BLaER1 treated with 17β-estradiol and CSF1 and Interleukin-3, amounts not matched to agents 10 nM and 100 nM (cell line): ENCODE results near the gene USP6.
"Not testable (repeated sequence)": the region's sequence is repeated elsewhere in the genome, so short reads cannot be mapped to it uniquely, and the experiment has no call there.

Source experiments
- H3K27ac ChIP-seq, 11 experiments: shearing (Covaris generic); formaldehyde crosslinking; 2 replicates each; pipeline ENCODE4 v1.8.1; 2022
- H3K27me3 ChIP-seq, 11 experiments: shearing (Covaris generic); formaldehyde crosslinking; 2 replicates each; pipeline ENCODE4 v1.8.1; 2022
- H3K36me3 ChIP-seq, 11 experiments: shearing (Covaris generic); formaldehyde crosslinking; 2 replicates each; pipeline ENCODE4 v1.8.1; 2022
- H3K4me1 ChIP-seq, 10 experiments: shearing (Covaris generic); formaldehyde crosslinking; 2 replicates each; pipeline ENCODE4 v1.8.1; 2022
- H3K4me2 ChIP-seq, 11 experiments: shearing (Covaris generic); formaldehyde crosslinking; 2 replicates each; pipeline ENCODE4 v1.8.1; 2022
- H3K4me3 ChIP-seq, 10 experiments: shearing (Covaris generic); formaldehyde crosslinking; 2 replicates each; pipeline ENCODE4 v1.8.1; 2022
- H3K9ac ChIP-seq, 11 experiments: shearing (Covaris generic); formaldehyde crosslinking; 2 replicates each; pipeline ENCODE4 v1.8.1; 2022
- H3K9me3 ChIP-seq, 11 experiments: shearing (Covaris generic); formaldehyde crosslinking; replicated peaks in 1 of 11; 2 replicates each; pipeline ENCODE4 v1.8.1; 2022
- H4K20me1 ChIP-seq, 11 experiments: shearing (Covaris generic); formaldehyde crosslinking; 2 replicates each; pipeline ENCODE4 v1.8.1; 2022
- Cebpa-rat ChIP-seq, 11 experiments: shearing (Covaris generic); IDR thresholded peaks; 2 replicates each; pipeline ENCODE4 v1.8.1; 2022

The USP6 gene

DNA sequence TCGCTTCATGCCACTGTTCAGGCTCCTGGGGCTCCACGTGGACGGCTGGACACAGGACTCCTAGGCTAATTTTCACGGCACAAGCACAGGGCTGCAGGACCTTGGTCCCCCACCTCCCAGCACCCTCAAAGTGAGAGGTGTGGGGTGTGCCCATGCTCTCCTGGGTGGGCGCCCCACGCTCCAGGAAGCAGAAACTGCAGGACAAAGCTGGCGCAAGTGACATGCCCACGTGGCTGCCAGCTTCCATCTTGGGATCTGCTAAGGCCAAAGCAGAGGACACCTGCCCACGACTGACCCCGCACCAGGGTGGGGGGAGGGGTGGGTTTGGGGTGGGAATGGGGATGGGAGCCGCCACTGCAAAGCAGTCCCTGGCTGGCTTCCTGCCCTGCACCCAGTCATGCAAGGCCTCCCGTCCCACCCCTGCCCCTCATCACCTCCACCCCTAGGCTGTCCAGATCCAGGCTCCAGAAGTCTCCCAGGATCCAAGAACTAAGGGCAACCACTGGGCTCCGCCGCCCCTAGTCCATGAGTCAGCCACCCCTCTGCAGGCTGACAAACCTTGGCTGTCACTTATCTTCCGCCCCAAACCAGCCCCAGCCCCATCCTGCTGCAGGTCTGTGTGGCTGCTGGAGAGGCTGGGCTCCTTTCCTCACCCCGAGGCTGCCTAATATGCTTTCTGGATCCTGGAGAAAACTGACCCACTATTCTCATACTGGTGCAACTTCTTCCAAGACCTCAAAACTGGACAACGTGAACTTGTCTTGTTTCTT, 11.1 kb downstream of the USP6 start:
- Histone ChIP-seq H3K9me3 (peaks cover 0 to 8% (median 0%) of the 10 kb centered on the region in 11 experiments; a peak in 1 of 22 replicates), H3K27ac (no peak overlapping the region), H3K36me3 (no peaks in the 10 kb centered on the region), H3K4me2 (no peak overlapping the region), H3K4me1 (peaks cover 0 to 4% (median 0%) of the 10 kb centered on the region in 10 experiments; a peak in 1 of 20 replicates), H3K9ac (no peak overlapping the region), H3K27me3 (peaks cover 16 to 23% (median 19%) of the 10 kb centered on the region in 11 experiments), H4K20me1 (no peaks in the 10 kb centered on the region; a peak in 1 of 22 replicates), H3K4me3 (no peak overlapping the region)
- TF ChIP-seq Cebpa-rat (IDR thresholded peaks at IDR 0.05) = no peak

DNA sequence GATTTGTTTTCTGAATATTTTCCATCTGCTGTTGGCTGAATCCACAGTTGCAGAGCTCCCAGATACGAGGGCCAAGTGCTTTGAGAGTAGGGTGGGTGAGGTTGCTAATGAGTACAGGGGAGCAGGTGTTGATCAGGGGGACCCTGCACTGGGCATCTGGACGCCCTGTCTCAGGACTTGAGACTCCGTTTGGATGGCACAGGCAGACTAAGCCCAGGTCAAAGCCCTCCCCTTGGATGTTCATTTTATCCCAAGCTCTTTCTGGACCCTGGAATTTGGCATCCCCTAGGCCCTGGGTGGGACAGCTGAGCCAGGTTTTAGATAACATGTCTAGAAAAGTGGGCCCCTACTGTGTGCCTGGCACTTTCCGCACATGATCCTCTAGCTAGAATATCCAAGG, 12.1 kb downstream of the USP6 start:
- Histone ChIP-seq H3K9ac (no peak overlapping the region), H3K4me1 (no peaks in the 10 kb centered on the region), H3K9me3 (no peaks in the 10 kb centered on the region), H3K36me3 (no peaks in the 10 kb centered on the region), H3K4me2 (no peak overlapping the region), H4K20me1 (no peaks in the 10 kb centered on the region; a peak in 1 of 22 replicates), H3K27me3 (peaks cover 6 to 13% (median 9%) of the 10 kb centered on the region in 11 experiments; a peak in 21 of 22 replicates), H3K4me3 (no peak overlapping the region), H3K27ac (no peak overlapping the region)
- TF ChIP-seq Cebpa-rat (IDR thresholded peaks at IDR 0.05) = no peak

DNA sequence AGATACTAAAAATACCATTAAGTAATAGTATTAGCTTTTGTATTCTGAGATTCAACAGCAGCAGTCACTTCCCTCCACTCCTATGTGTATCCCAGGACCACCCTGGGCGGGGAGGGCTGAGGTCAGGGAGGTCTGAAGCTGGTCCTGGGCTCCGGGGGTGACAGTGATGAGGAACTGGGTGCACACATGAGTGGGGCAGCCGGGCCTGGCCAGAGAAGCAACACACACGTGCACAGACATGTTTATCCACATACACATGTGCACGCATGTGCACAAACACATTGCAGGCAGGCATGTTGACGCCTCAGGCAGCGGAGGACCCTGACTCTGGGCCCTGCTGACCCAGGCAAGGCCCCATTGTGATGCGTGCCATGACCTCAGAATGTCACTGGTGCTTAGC, 12.6 kb downstream of the USP6 start:
- H3K27me3 ChIP-seq, H3K36me3 ChIP-seq, H3K4me1 ChIP-seq, H3K4me2 ChIP-seq, H4K20me1 ChIP-seq, H3K27ac ChIP-seq, H3K4me3 ChIP-seq, H3K9ac ChIP-seq, H3K9me3 ChIP-seq: not testable (repeated sequence)

DNA sequence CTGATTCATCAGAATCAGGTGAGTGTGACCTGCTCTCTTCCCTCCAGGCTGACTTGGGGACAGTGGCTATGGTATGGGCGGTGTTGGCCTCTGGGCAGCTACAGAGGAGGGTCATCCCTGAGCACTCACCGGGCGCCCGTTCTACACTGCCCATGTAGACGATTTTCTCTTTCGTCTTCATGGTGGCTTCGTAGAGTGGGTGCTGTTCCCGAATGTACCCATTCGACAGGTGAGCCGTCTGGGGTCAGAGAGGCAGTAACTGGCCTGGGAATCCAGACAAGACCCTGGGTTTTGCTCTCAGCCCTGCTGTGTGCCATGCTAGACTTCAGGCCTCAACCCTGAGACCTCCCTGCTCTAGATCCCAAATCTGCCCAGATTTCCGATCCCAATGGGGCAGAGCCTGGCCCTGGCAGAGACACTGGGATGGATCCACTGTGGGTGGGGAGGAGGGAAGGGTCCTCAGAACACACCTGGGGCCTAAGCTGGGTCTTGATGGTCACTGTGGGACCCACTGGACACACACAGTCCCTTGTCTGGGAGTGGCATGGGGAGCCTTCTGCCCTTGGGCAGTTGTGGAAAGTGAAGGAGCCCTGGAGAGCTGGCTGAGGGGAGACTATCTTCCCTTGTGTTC, 13.2 kb downstream of the USP6 start:
- Histone ChIP-seq H3K27ac (no peak overlapping the region), H3K27me3 (peaks cover 0 to 1% (median 0%) of the 10 kb centered on the region in 11 experiments; a peak in 2 of 22 replicates), H3K4me1 (no peaks in the 10 kb centered on the region), H3K4me3 (no peak overlapping the region), H4K20me1 (no peaks in the 10 kb centered on the region; a peak in 1 of 22 replicates), H3K9ac (no peak overlapping the region), H3K4me2 (no peak overlapping the region), H3K9me3 (no peaks in the 10 kb centered on the region), H3K36me3 (no peaks in the 10 kb centered on the region)
- TF ChIP-seq Cebpa-rat (IDR thresholded peaks at IDR 0.05) = no peak

DNA sequence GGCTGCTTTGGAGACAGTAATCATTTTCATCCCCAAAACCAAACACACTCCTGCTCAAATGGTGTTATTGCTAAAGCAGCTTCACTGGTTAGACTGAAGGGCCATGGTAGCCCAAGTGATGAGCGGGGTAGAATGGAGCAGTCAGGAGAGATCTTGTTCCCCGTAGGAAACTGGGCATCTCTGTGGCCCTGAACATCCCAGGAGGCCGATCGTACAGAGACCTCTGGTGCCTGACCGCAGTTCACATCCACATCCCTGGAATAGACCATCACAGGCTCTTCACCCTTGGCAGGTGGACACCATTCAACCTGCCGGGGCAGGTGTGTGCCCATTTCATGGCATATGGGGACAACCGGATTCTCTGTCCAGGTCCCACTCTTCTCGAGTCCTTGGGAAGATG, 13.9 kb downstream of the USP6 start:
- not testable (repeated sequence) for H3K4me1 ChIP-seq, H3K4me2 ChIP-seq, H3K27me3 ChIP-seq, H3K27ac ChIP-seq, H3K9me3 ChIP-seq, H3K36me3 ChIP-seq, H3K4me3 ChIP-seq, H4K20me1 ChIP-seq, H3K9ac ChIP-seq

DNA sequence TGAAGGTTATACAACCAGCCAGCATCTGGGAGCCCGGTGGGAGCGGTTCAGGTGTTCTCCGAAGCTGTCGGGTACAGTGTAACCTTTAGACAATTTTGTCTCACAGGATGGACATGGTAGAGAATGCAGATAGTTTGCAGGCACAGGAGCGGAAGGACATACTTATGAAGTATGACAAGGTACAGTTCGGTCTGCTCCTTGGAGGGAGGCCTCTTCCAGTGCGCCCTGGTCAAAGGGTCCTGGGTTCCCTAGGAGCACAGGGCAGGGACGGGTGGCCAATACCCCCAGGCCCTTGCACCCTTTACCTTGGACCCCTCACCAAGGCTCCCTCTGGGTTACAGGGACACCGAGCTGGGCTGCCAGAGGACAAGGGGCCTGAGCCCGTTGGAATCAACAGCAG, 14.4 kb downstream of the USP6 start:
- not testable (repeated sequence) for H3K9ac ChIP-seq, H3K27ac ChIP-seq, H3K4me2 ChIP-seq, H3K27me3 ChIP-seq, H3K9me3 ChIP-seq, H3K4me3 ChIP-seq, H3K36me3 ChIP-seq, H4K20me1 ChIP-seq, H3K4me1 ChIP-seq

DNA sequence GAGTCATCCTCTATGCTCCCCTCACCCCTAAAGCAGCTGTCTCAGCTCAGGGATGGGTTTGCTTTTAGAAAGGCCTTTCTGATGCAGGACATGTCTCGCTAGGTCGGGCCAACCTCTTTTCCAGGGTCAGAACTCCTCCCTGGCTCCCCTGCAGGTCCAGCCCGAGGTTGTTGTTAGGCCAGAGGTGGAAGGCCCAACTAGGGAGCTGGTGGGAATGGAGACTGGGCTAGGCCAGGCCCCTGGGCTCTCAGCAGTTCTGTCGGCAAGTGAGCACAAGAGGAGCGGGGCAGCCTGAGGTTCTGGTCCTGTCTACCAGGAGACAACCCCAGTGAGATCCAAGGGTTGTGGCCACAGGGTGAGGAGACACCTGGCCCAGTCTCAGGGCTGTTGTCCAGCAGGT, 14.9 kb downstream of the USP6 start:
- not testable (repeated sequence) for H4K20me1 ChIP-seq

DNA sequence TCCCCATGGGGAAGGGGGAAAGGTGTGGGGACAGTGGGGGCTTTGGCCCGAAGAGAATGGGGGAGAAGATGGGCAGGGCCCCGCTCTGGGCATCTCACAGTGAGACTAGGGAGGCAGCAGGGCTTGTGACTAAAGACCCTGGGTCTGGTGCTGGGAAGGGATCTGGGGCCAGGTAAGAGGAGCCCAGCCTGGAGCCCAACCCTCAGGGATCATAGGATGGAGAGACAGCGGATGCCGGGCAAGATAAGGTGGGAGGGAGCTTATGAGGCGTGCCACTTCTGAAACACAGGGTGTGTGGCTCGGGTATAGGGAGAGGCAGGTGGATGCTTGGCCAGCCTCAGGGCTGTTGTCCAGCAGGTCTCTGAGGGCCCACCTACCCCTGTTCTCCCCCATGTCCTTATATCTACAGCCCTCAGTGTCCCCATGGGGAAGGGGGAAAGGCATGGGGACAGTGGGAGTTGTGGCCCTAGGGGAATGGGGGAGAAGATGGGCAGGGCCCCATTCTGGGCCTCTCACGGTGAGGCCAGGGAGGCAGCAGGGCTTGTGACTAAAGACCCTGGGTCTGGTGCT, 15.4 kb downstream of the USP6 start:
- H4K20me1 ChIP-seq = no peaks in the 10 kb centered on the region
- H3K36me3 ChIP-seq = no peaks in the 10 kb centered on the region
- no peaks in the 10 kb centered on the region for H3K4me1 ChIP-seq
- no peak overlapping the region for H3K27ac ChIP-seq
- H3K27me3 ChIP-seq = no peaks in the 10 kb centered on the region
- no peak overlapping the region for H3K4me3 ChIP-seq
- no peaks in the 10 kb centered on the region for H3K9me3 ChIP-seq
- H3K9ac ChIP-seq = no peak overlapping the region
- no peak overlapping the region for H3K4me2 ChIP-seq
- TF ChIP-seq Cebpa-rat (IDR thresholded peaks at IDR 0.05) = no peak

More for the DNA sequence above, 14.9 kb downstream of the USP6 start:
- H3K4me2 ChIP-seq, H3K4me1 ChIP-seq, H3K4me3 ChIP-seq, H3K9ac ChIP-seq, H3K36me3 ChIP-seq, H3K27me3 ChIP-seq, H3K27ac ChIP-seq, H3K9me3 ChIP-seq: not testable (repeated sequence)

DNA sequence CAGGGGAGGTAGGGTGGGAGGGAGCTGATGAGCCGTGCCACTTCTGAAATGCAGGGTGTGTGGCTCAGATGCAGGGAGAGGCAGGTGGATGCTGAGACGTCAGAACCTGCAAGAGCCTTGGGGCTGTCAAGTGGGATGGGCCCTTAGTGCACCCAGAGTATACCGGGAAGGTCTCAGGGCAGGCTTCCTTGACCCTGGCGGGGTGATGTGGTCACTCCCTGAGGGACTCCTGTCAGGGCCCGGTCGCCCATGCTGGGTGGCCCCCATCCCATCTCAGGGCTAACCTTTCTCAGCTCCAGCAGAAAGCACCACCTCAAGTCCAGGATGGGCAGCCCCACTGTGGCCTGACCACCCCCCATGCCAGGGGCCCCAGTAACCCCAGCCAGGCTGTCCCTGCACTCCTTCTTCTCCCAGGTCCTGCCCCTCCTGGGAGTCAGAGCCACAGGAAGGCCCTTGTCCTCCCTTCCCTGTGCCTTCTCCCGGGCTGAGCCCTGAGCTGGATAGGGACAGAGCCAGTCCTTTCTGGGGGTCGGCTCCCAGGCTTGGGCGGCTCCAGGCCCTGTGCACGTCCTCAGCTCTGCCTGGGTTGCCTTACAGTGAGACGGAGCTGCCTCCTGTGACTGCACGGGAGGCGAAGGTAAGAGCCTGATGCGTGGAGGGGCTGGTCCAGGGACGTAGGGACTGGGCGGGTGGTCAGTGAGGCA, 16.1 kb downstream of the USP6 start:
- not testable (repeated sequence) for H3K9ac ChIP-seq, H4K20me1 ChIP-seq, H3K4me1 ChIP-seq, H3K4me3 ChIP-seq, H3K36me3 ChIP-seq, H3K9me3 ChIP-seq, H3K4me2 ChIP-seq, H3K27me3 ChIP-seq, H3K27ac ChIP-seq

DNA sequence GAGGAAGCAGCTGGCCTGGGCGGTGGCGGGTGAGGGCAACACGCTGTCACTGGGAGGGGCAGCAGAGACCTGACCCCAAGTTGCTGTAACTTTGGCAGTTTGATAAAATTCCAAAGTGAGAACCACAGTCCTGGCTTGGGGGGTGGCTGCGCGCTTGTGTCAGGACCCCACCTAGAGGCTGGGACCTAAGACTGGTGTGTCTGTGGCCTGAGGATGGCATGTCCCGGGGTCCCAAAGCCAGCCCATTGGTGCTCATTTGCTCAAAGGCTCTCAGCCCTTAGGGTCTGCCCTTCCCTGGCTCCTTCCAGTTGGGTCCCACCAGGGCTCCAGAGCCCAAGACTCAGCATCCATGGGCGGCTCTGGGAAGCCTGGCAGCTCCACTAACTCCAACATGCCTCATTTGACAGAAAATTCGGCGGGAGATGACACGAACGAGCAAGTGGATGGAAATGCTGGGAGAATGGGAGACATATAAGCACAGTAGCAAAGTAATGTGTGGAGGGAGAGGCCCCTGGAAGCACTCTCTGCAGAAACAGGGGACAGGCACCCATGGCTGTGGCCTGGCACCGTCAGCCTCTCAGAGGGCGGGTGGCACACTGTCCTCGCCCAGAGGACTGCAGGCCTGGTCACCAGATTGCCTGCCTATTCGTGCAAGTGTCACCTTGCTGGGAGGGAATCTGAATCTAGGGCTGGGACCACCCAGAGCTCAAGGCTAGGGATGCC, 16.8 kb downstream of the USP6 start:
- not testable (repeated sequence) for H3K9ac ChIP-seq, H3K9me3 ChIP-seq, H3K4me3 ChIP-seq, H3K4me2 ChIP-seq, H3K27ac ChIP-seq, H3K36me3 ChIP-seq, H3K4me1 ChIP-seq, H3K27me3 ChIP-seq, H4K20me1 ChIP-seq
